ENCODE data around the gene PIWIL1. TPM values are rescaled to one million over a fixed set of nuclear protein-coding genes. Genes with fewer than 3 reads are reported as not detected.

Gene PIWIL1
- total RNA-seq, 4 donors from 2014 or later, result not detected

DNA sequence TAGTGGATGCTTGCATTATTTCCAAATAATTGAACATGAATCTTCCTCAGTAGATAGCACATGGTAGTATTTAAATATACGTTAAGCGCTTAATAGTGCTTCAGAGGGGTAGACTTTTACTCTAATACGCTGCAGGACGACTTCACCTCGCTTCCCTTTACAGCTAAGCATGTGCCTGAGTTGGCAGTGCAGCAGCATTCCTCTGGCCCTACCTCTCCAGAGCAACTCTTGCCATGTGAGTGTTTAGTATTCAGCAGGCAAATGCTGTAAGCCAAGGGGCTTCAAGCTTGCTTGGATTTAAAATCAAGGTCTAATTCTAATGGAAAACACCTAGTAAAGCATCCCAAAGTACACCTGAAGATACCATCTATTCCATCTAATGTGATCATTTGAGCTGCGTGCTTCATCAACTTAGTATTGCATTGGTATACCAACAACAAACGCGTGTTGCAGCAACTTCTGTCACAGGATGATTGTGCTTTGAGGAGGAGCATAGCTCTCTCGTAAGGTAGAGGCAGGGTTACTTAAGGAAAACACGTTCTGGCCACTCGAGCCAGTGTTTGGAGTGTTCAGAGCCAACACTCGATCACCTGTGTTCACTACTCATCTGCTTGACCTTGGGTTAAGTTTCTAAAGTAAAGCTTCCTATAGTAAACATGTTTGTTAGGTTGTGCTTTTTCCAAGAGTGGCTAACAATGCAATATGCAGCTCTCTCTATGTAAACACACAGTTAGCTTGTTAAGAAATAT is 60.6 kb downstream of the PIWIL1 start:
- no peak for ATAC-seq
- no peaks in the 10 kb centered on the region for H3K4me1 ChIP-seq

DNA sequence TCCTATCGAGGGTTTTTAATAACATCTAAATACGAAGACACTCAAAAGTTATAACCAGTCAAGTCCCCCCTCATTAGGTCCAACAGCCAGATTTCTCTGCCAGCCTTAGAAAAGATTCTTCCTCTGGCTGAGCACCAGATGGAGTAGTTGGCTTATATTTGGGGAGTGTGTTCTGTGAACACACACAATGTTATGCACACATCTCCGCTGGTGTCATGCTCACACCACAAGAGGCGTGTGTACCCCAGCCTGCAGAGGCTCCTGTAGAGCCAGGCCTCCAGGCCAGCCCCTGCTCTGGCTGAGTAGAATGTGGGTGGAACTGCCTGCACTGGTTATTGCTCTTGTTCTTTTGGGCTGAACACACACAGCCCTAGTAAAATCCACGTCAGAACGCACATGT is 64.0 kb downstream of the PIWIL1 start:
- H3K27ac ChIP-seq, result no peak overlapping the region
- TF ChIP-seq, protein P1, sequence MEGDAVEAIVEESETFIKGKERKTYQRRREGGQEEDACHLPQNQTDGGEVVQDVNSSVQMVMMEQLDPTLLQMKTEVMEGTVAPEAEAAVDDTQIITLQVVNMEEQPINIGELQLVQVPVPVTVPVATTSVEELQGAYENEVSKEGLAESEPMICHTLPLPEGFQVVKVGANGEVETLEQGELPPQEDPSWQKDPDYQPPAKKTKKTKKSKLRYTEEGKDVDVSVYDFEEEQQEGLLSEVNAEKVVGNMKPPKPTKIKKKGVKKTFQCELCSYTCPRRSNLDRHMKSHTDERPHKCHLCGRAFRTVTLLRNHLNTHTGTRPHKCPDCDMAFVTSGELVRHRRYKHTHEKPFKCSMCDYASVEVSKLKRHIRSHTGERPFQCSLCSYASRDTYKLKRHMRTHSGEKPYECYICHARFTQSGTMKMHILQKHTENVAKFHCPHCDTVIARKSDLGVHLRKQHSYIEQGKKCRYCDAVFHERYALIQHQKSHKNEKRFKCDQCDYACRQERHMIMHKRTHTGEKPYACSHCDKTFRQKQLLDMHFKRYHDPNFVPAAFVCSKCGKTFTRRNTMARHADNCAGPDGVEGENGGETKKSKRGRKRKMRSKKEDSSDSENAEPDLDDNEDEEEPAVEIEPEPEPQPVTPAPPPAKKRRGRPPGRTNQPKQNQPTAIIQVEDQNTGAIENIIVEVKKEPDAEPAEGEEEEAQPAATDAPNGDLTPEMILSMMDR (IDR thresholded peaks at IDR 0.05), result peak in 1 of 4 experiments; percentile 11
- TF ChIP-seq POLR2AphosphoS5 (IDR thresholded peaks at IDR 0.05), result no peak
- no peaks in the 10 kb centered on the region for H3K36me3 ChIP-seq
- no peak overlapping the region for H3K4me3 ChIP-seq
- WGBS, 2 donors (ENCODE audit: low coverage in 1 of 2), result 50 to 58% methylated on average over 1 to 4 of the region's 6 CpGs
- ATAC-seq, result no peak
- H3K9me3 ChIP-seq, result no peaks in the 10 kb centered on the region
- H3K4me1 ChIP-seq, result no peaks in the 10 kb centered on the region
- no peaks in the 10 kb centered on the region for H3K27me3 ChIP-seq

More for the DNA sequence above, 60.6 kb downstream of the PIWIL1 start:
- WGBS, 2 donors (ENCODE audit: low coverage in 1 of 2), result 54 to 62% methylated on average over 5 to 9 of the region's 12 CpGs
- Histone ChIP-seq H3K9me3 (no peaks in the 10 kb centered on the region), H3K4me3 (no peak overlapping the region), H3K36me3 (no peaks in the 10 kb centered on the region), H3K27ac (no peak overlapping the region), H3K27me3 (peaks cover 15% of the 10 kb centered on the region)
- TF ChIP-seq, protein P1 (IDR thresholded peaks at IDR 0.05), result no peak
- TF ChIP-seq POLR2A (IDR thresholded peaks at IDR 0.05) (no peak), POLR2AphosphoS5 (IDR thresholded peaks at IDR 0.05) (no peak), EP300 (IDR thresholded peaks at IDR 0.05) (no peak)

DNA sequence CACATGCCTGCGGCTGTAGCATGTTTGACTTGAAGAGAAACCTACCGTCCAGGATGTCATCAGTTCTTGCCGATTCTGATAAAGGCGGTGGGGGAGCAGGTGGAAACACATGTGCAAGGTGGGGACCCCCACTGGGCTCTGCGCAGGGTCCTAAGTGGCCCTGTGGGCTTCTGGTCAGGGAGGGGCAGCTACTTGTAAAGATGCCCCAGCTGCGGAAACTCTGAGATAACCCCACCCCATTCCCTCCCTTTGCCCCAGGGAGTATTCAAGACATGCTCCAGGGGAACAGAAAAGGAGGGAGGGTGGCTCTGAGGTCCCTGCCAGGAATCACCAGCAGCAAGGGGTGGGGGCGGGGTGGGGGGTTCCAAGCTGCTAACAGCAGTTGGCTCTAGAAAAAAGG is 67.6 kb downstream of the PIWIL1 start:
- WGBS, 2 donors (ENCODE audit: low coverage in 1 of 2), result 50 to 60% methylated on average over 2 to 5 of the region's 7 CpGs
- peaks cover 4% of the 10 kb centered on the region for H3K27me3 ChIP-seq
- no peak for ATAC-seq
- no peaks in the 10 kb centered on the region for H3K9me3 ChIP-seq
- no peak overlapping the region for H3K27ac ChIP-seq
- no peaks in the 10 kb centered on the region for H3K36me3 ChIP-seq
- no peak for TF ChIP-seq EP300 (IDR thresholded peaks at IDR 0.05)
- TF ChIP-seq POLR2AphosphoS5 (IDR thresholded peaks at IDR 0.05), result no peak
- TF ChIP-seq, protein P1 (IDR thresholded peaks at IDR 0.05), result no peak
- TF ChIP-seq POLR2A (IDR thresholded peaks at IDR 0.05), result no peak
- H3K4me1 ChIP-seq, result no peaks in the 10 kb centered on the region
- H3K4me3 ChIP-seq, result no peak overlapping the region

DNA sequence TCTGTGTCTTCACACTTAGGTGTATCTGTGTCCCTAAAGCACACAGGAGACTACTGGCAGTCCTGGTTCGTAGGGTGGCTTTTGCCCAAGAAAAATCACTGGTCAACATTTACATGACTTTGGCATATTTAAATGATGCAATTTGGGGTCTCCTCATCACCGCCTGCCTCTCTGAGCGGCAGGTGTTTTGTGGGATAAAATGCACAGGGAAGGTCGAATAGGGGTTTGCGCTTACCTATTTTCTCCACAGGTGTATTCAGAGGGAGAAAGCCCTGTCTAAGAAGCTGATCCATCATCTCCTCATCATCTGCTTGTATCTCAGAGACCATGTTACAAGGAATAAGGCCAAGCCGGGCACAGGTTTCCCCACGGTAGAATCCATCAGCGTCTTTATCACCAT is 74.7 kb downstream of the PIWIL1 start:
- no peak for ATAC-seq
- no peaks in the 10 kb centered on the region for H3K36me3 ChIP-seq
- H3K4me1 ChIP-seq, result no peaks in the 10 kb centered on the region
- TF ChIP-seq POLR2AphosphoS5 (IDR thresholded peaks at IDR 0.05), result no peak
- no peak for TF ChIP-seq EP300 (IDR thresholded peaks at IDR 0.05)
- TF ChIP-seq, protein P1 (IDR thresholded peaks at IDR 0.05), result no peak
- no peak for TF ChIP-seq POLR2A (IDR thresholded peaks at IDR 0.05)
- peaks cover 15% of the 10 kb centered on the region for H3K27me3 ChIP-seq
- WGBS, 2 donors (ENCODE audit: low coverage in 1 of 2), result 83 to 97% methylated on average over 6 of the region's 8 CpGs
- no peak overlapping the region for H3K27ac ChIP-seq
- H3K4me3 ChIP-seq, result no peak overlapping the region
- H3K9me3 ChIP-seq, result no peaks in the 10 kb centered on the region

DNA sequence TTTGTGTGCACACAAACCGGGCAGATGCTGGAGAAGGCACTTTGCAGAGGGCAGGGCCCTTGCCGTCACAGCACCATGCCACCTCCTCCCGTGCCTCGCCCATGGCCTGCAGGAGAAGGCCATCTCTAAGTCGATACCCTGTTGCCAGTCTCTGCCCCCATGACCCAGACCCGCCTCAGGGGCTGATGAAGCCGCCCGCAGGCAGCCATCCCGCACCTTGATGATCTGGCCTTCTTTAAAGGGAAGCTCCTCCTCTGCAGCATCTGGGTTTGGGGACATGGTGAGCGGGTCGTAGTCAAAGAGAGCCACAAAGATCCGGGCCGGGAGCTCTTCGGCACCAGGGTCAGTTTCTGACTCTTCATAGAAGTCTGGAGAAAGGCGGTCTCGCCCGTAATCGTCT is 76.2 kb downstream of the PIWIL1 start:
- Histone ChIP-seq H3K36me3 (no peaks in the 10 kb centered on the region), H3K4me3 (no peak overlapping the region), H3K27me3 (peaks cover 12% of the 10 kb centered on the region), H3K27ac (no peak overlapping the region), H3K9me3 (no peaks in the 10 kb centered on the region), H3K4me1 (no peaks in the 10 kb centered on the region)
- WGBS, 2 donors (ENCODE audit: low coverage in 1 of 2), result no CpG with 5 or more reads among the region's 18 CpGs
- ATAC-seq, result no peak
- TF ChIP-seq POLR2A (IDR thresholded peaks at IDR 0.05) (no peak), POLR2AphosphoS5 (IDR thresholded peaks at IDR 0.05) (no peak), EP300 (IDR thresholded peaks at IDR 0.05) (no peak)
- TF ChIP-seq, protein P1 (IDR thresholded peaks at IDR 0.05), result no peak

All from gastroesophageal sphincter (tissue), 4 donors.